Measurements from ENCODE around the gene DNAJB1.

The DNAJB1 gene

DNA sequence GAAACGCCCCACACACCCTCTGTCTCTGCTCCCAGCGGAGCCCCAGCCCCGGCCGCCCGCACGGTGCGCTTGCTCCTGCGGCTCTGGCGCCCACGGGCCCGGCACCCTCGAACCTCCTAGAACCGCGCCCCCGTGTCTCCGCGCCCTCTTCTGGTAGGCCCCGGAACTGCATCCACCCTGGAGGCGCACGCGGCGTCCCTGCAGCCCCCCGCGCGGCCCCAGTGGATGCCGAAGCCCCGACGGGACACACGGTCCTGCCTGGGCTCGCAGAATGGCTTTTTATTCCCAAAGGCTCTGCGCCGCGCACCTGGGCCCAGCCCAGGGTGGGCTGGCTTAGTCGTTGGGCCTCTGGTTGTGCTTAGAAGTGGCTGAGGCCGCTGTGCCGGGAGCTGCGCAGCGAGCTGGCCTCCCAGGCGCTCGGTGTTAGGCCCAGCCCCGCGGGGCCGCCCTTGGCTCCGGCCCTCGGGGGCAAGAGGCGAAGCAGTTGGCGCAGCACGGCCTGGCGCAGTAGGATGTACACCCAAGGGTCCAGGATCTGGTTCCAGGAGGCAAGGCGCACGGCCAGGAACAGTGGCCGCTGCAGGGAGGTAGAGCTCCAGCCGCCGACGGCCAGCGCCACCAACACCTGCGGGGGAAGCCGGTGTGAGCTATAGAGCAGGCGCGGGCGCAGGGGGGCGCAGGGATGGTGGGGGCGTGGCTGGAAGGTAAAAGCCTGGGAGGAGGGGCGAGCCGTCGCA lies 45.8 kb downstream of the DNAJB1 start:
- DNase-seq, result peak; percentile 90

DNA sequence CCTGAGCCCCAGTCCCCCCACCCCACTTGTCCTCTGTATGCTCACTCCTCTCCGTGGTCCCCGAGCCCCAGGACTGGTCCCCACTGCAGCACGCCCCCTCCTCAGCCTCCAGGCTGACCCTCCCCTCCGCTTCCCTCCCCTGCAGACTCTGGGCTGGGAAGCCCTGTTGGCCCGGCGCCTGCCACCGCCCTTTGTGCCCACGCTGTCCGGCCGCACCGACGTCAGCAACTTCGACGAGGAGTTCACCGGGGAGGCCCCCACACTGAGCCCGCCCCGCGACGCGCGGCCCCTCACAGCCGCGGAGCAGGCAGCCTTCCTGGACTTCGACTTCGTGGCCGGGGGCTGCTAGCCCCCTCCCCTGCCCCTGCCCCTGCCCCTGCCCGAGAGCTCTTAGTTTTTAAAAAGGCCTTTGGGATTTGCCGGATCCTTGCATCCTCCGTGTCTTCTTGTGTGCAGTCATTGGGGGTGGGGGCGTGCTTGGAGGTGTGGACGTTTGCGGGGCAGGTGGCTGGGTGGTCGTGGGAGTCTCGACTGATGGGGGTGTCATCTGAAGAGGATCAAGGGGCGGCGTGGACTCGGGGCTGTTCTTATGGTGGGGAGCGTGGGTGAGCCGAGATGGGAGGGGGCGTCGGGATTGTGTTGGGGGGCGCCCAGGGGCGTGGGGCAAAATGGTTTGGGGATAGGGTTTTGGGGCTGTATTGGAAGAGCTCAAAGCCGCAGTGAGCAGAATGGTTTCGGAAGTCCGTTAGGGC lies 46.6 kb downstream of the DNAJB1 start:
- DNase-seq, result no peak

DNA sequence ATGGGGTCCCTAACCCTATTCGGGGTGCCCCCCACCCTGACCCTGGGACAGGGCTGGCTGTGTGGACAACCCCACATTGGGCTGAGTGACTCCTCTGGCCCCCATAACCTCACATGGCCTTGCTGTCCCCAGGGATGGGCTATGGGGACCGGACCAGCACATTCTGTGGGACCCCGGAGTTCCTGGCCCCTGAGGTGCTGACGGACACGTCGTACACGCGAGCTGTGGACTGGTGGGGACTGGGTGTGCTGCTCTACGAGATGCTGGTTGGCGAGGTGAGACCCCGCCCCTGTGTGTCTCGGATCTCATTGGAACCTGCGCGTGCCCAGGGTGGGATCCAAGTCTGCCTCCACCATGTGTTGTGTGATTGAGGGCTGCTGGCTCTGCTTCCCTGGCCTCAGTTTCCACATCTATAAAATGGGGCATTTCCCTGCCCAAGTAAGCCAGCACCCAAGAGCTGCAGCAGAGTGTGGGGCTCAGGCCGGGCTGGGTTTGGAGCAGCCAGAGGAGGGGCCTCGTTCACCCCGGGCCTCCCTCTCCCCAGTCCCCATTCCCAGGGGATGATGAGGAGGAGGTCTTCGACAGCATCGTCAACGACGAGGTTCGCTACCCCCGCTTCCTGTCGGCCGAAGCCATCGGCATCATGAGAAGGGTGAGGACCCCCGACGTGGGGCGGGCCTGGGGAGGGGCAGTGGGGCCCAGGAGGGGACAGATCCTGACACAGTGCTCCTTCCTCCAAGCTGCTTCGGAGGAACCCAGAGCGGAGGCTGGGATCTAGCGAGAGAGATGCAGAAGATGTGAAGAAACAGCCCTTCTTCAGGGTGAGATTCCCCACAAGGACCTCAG lies 47.9 kb downstream of the DNAJB1 start:
- no peak for DNase-seq

DNA sequence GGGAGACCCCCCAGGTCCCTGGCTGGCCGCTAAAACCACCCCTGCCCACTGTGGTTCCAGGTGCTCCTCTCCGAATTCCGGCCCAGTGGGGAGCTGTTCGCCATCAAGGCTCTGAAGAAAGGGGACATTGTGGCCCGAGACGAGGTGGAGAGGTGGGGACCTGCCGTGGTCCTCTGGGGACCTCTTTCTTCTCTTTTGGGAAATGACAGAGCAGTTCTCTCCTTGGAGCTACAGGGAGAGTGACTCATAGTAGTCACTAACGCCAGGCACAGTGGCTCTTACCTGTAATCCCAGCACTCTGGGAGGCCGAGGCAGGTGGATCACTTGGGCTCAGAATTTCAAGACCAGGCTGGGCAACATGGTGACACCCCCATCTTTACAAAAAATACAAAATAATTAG lies 50.4 kb downstream of the DNAJB1 start:
- no peak for DNase-seq

GRCh38 chr19:14467391-14467790 lies 50.8 kb downstream of the DNAJB1 start:
- no peak for DNase-seq

Measured in activated T-cell treated with anti-CD3 and anti-CD28 coated beads for 4 hours (primary cell).